ENCODE measurements around the gene CENPX. TPM values are rescaled to one million over a fixed set of nuclear protein-coding genes. Genes with fewer than 3 reads are reported as not detected.
"Not testable (repeated sequence)": the region's sequence is repeated elsewhere in the genome, so short reads cannot be mapped to it uniquely, and the experiment has no call there.

The CENPX gene
- total RNA-seq, 1 donor from 2014 or later = 26.3 TPM

GRCh38 chr17:81983011-81983638, 39.6 kb downstream of the CENPX start:
- no peak for TF ChIP-seq CTCF (IDR thresholded peaks at IDR 0.05; ENCODE audit: borderline replicate concordance)
- Histone ChIP-seq H3K36me3 (peaks cover 43% of the 10 kb centered on the region), H3K4me3 (no peak overlapping the region)

GRCh38 chr17:81981511-81981910, 41.2 kb downstream of the CENPX start:
- H3K27ac ChIP-seq (replicated peaks); H3K27me3 ChIP-seq (ENCODE audit: low read depth); intact Hi-C loops (cut with micrococcal nuclease); H3K4me3 ChIP-seq; DNase-seq; H3K9me3 ChIP-seq (replicated peaks): not testable (repeated sequence)
- H3K4me1 ChIP-seq = peaks cover 22% of the 10 kb centered on the region
- peaks cover 43% of the 10 kb centered on the region for H3K36me3 ChIP-seq

More at GRCh38 chr17:81983011-81983638, 39.6 kb downstream of the CENPX start:
- no peak for DNase-seq
- peaks cover 11% of the 10 kb centered on the region for H3K4me1 ChIP-seq
- no peak overlapping the region for H3K27ac ChIP-seq (replicated peaks)
- H3K27me3 ChIP-seq (ENCODE audit: low read depth) = no peaks in the 10 kb centered on the region
- intact Hi-C loops (cut with micrococcal nuclease) = no loop called here
- H3K9me3 ChIP-seq (replicated peaks) = no peaks in the 10 kb centered on the region

- no peak for TF ChIP-seq CTCF (IDR thresholded peaks at IDR 0.05; ENCODE audit: borderline replicate concordance)
- Histone ChIP-seq H3K27me3 (ENCODE audit: low read depth) (no peaks in the 10 kb centered on the region), H3K4me3 (no peak overlapping the region), H3K4me1 (peaks cover 25% of the 10 kb centered on the region), H3K9me3 (replicated peaks) (no peaks in the 10 kb centered on the region), H3K27ac (replicated peaks) (no peak overlapping the region), H3K36me3 (peaks cover 37% of the 10 kb centered on the region)
- intact Hi-C loops (cut with micrococcal nuclease) = no loop called here
- DNase-seq = no peak
Measured at GRCh38 chr17:81980707-81981343, 41.9 kb downstream of the CENPX start.

- DNase-seq = no peak
- Histone ChIP-seq H3K4me3 (no peak overlapping the region), H3K4me1 (peaks cover 25% of the 10 kb centered on the region), H3K9me3 (replicated peaks) (no peaks in the 10 kb centered on the region), H3K27me3 (ENCODE audit: low read depth) (no peaks in the 10 kb centered on the region), H3K36me3 (peaks cover 30% of the 10 kb centered on the region), H3K27ac (replicated peaks) (no peak overlapping the region)
- intact Hi-C loops (cut with micrococcal nuclease) = no loop called here
- TF ChIP-seq CTCF (IDR thresholded peaks at IDR 0.05; ENCODE audit: borderline replicate concordance) = no peak
Measured at GRCh38 chr17:81980122-81980521, 42.6 kb downstream of the CENPX start.

GRCh38 chr17:81978524-81979298, 44.0 kb downstream of the CENPX start:
- peak overlapping the region; percentile 90 for H3K27ac ChIP-seq (replicated peaks)
- intact Hi-C loops (cut with micrococcal nuclease) = no loop called here
- TF ChIP-seq CTCF (IDR thresholded peaks at IDR 0.05; ENCODE audit: borderline replicate concordance) = no peak
- H3K36me3 ChIP-seq = peaks cover 20% of the 10 kb centered on the region
- no peak for DNase-seq
- H3K4me1 ChIP-seq = peaks cover 25% of the 10 kb centered on the region
- no peaks in the 10 kb centered on the region for H3K27me3 ChIP-seq (ENCODE audit: low read depth)
- H3K9me3 ChIP-seq (replicated peaks) = peaks cover 2% of the 10 kb centered on the region
- H3K4me3 ChIP-seq = peak overlapping the region; percentile 91

Data from left ventricle myocardium inferior (tissue), 1 donor.